Caco-2 (cell line): Measurements from ENCODE around the gene CCDC116. TPM values are rescaled to one million over a fixed set of nuclear protein-coding genes. Genes with fewer than 3 reads are reported as not detected.

Experiments
- BruUV-seq: library from RNA; stranded (reverse); fragments of 400-500 nt; replicated peaks from 2 replicates; lab custom pipeline; 2021; lab: Mats Ljungman, UMichigan
- CTCF ChIA-PET: fragments of 300-600 bp; sonication (Branson Sonifier 250); formaldehyde crosslinking; loops from one replicate; lab custom pipeline; 2022; ENCODE audit warnings: antibody characterized with exemption; lab: Charles Lee
- POLR2A ChIA-PET: fragments of 300-600 bp; sonication (Branson Sonifier 250); formaldehyde crosslinking; loops from one replicate; lab custom pipeline; 2022; ENCODE audit warnings: antibody characterized with exemption; lab: Charles Lee
- DNase-seq, 2 experiments: peaks; one replicate each; pipeline versions ENCODE4 v3.0.0 to v3.0.0-alpha.2; 2020 to 2022
- H3K27me3 ChIP-seq: replicated peaks from 2 replicates; pipeline ENCODE4 v1.6.0; 2011; ENCODE audit warnings: low read length; ENCODE audit not compliant: control insufficient read depth, insufficient read depth
- H3K36me3 ChIP-seq: 2 replicates; pipeline ENCODE4 v1.5.1; 2011; ENCODE audit warnings: low read length; ENCODE audit not compliant: control insufficient read depth, insufficient read depth
- H3K4me1 ChIP-seq: fragments of 250-450 bp; sonication (Bioruptor Pico); 2 replicates; pipeline ENCODE4 v1.5.1; 2020; ENCODE audit warnings: mild to moderate bottlenecking
- H3K4me3 ChIP-seq: 2 replicates; pipeline ENCODE4 v1.5.1; 2011; ENCODE audit warnings: low read depth, mild to moderate bottlenecking, control low read depth, low read length
- H3K9me3 ChIP-seq: fragments of 250-450 bp; sonication (Bioruptor Pico); 2 replicates; pipeline ENCODE4 v1.5.1; 2020; ENCODE audit warnings: mild to moderate bottlenecking, moderate library complexity
- H3K27ac Mint-ChIP-seq: one replicate; pipeline ENCODE4 v1.8.0; 2022; ENCODE audit warnings: mixed read lengths; ENCODE audit not compliant: unreplicated experiment
- H3K27me3 Mint-ChIP-seq: one replicate; pipeline ENCODE4 v1.8.0; 2022; ENCODE audit warnings: mixed read lengths; ENCODE audit not compliant: insufficient read depth, unreplicated experiment
- H3K36me3 Mint-ChIP-seq: one replicate; pipeline ENCODE4 v1.8.0; 2022; ENCODE audit warnings: mild to moderate bottlenecking, mixed read lengths; ENCODE audit not compliant: insufficient read depth, unreplicated experiment
- H3K4me1 Mint-ChIP-seq: one replicate; pipeline ENCODE4 v1.8.0; 2022; ENCODE audit warnings: low read depth, mixed read lengths; ENCODE audit not compliant: unreplicated experiment
- H3K4me3 Mint-ChIP-seq: one replicate; pipeline ENCODE4 v1.8.0; 2022; ENCODE audit warnings: mild to moderate bottlenecking, moderate library complexity, mixed read lengths; ENCODE audit not compliant: unreplicated experiment
- H3K9me3 Mint-ChIP-seq: one replicate; pipeline ENCODE4 v1.8.0; 2022; ENCODE audit warnings: mixed read lengths; ENCODE audit not compliant: unreplicated experiment
- CTCF ChIP-seq, 2 experiments: fragments of 200-600 bp in 1 of 2; IDR thresholded peaks; 1 replicate in 1 of 2; 2 replicates in 1 of 2; pipeline versions ENCODE4 v1.5.1 to v1.8.0; 2011 to 2022; ENCODE audit warnings: antibody characterized with exemption in 1 of 2, control low read depth in 1 of 2, inconsistent platforms in 1 of 2, low read depth in 1 of 2, low read length in 1 of 2, mild to moderate bottlenecking in 1 of 2, moderate library complexity in 1 of 2; ENCODE audit not compliant: insufficient read depth in 1 of 2, severe bottlenecking in 1 of 2, unreplicated experiment in 1 of 2
- intact Hi-C: fragments of 100-400 bp; cut with micrococcal nuclease; formaldehyde crosslinking; loops from one replicate; pipeline ENCODE4 v1.10.0; 2022; ENCODE audit not compliant: unreplicated experiment
- total RNA-seq: library from RNA; stranded (reverse); gene quantifications from 2 replicates; pipeline ENCODE4 v1.2.3, GENCODE V29; 2022

CCDC116 gene
- total RNA-seq, 1 experiment from 2014 or later: not detected

- H3K36me3 ChIP-seq: no peaks in the 10 kb centered on the region; the same call in none of the 2 replicates
- Mint-ChIP-seq H3K36me3 (peaks cover 38% of the 10 kb centered on the region), H3K4me3 (no peak overlapping the region), H3K27me3 (no peaks in the 10 kb centered on the region), H3K27ac (no peak overlapping the region), H3K9me3 (no peaks in the 10 kb centered on the region), H3K4me1 (no peaks in the 10 kb centered on the region)
- no peak for TF ChIP-seq CTCF (IDR thresholded peaks at IDR 0.05; ENCODE audit: insufficient read depth in 1 of 2, low read depth in 1 of 2, low read length in 1 of 2, severe bottlenecking in 1 of 2, unreplicated experiment in 1 of 2)
- no peaks in the 10 kb centered on the region for H3K9me3 ChIP-seq
- H3K27me3 ChIP-seq: no peaks in the 10 kb centered on the region
- ChIA-PET POLR2A (no interaction called here), CTCF (interaction anchor here (1.2 kb wide), 1 partner anchor 59 kb away, joined by 4 read pairs; no protein-coding TSS in a partner anchor)
- H3K4me1 ChIP-seq: 0 out of 2 replicates have a peak, but pooled peaks cover 4% of the 10 kb centered on the region
- no peak for DNase-seq
- H3K4me3 ChIP-seq: no peak overlapping the region
- intact Hi-C loops: no loop called here
- no TSS peak for BruUV-seq
These were observed 44.6 kb upstream of the CCDC116 start for GRCh38 chr22:21587803-21588611.

- Mint-ChIP-seq H3K4me3 (no peak overlapping the region), H3K9me3 (no peaks in the 10 kb centered on the region), H3K27ac (no peak overlapping the region), H3K4me1 (no peaks in the 10 kb centered on the region), H3K36me3 (peaks cover 43% of the 10 kb centered on the region), H3K27me3 (no peaks in the 10 kb centered on the region)
- CTCF ChIA-PET: no interaction called here
- Histone ChIP-seq H3K4me1 (0 out of 2 replicates have a peak, but pooled peaks cover 4% of the 10 kb centered on the region), H3K4me3 (no peak overlapping the region), H3K27me3 (no peaks in the 10 kb centered on the region), H3K36me3 (no peaks in the 10 kb centered on the region; the same call in none of the 2 replicates), H3K9me3 (no peaks in the 10 kb centered on the region)
- DNase-seq: no peak
- intact Hi-C loops: no loop called here
- POLR2A ChIA-PET: interaction anchor here (0.5 kb wide), 1 partner anchor 77 kb away, joined by 3 read pairs; no protein-coding TSS in a partner anchor
- no peak for TF ChIP-seq CTCF (IDR thresholded peaks at IDR 0.05; ENCODE audit: insufficient read depth in 1 of 2, low read depth in 1 of 2, low read length in 1 of 2, severe bottlenecking in 1 of 2, unreplicated experiment in 1 of 2)
- BruUV-seq: no TSS peak
These were observed 43.2 kb upstream of the CCDC116 start for GRCh38 chr22:21589396-21589795.

- CTCF ChIA-PET: no interaction called here
- intact Hi-C loops: no loop called here
- no peak for DNase-seq
- no peak for TF ChIP-seq CTCF (IDR thresholded peaks at IDR 0.05; ENCODE audit: insufficient read depth in 1 of 2, low read depth in 1 of 2, low read length in 1 of 2, severe bottlenecking in 1 of 2, unreplicated experiment in 1 of 2)
- POLR2A ChIA-PET: no interaction called here
- no peaks in the 10 kb centered on the region for H3K9me3 Mint-ChIP-seq
- H3K4me3 ChIP-seq: no peak overlapping the region
- H3K9me3 ChIP-seq: no peaks in the 10 kb centered on the region
- H3K36me3 ChIP-seq: peaks cover 1% of the 10 kb centered on the region
- no peaks in the 10 kb centered on the region for H3K27me3 ChIP-seq
- H3K27me3 Mint-ChIP-seq: no peaks in the 10 kb centered on the region
- peaks cover 52% of the 10 kb centered on the region for H3K36me3 Mint-ChIP-seq
- 0 out of 2 replicates have a peak, but pooled peaks cover 4% of the 10 kb centered on the region for H3K4me1 ChIP-seq
- no peak overlapping the region for H3K4me3 Mint-ChIP-seq
- no peaks in the 10 kb centered on the region for H3K4me1 Mint-ChIP-seq
- BruUV-seq: no TSS peak
- no peak overlapping the region for H3K27ac Mint-ChIP-seq
These were observed 41.5 kb upstream of the CCDC116 start for GRCh38 chr22:21590809-21591641.
